OCI-LY3 (cell line): Measurements from ENCODE around the gene PAM16.

Source experiments
- H2AFZ ChIP-seq: fragments of 200-600, 300-600 bp; shearing (Covaris generic); 2 replicates; pipeline ENCODE4 v1.6.0; 2014; ENCODE audit warnings: antibody characterized with exemption, low read depth, low read length
- H3K27ac ChIP-seq: fragments of 200-600, 300-600 bp; sonication (generic); 2 replicates; pipeline ENCODE4 v1.5.1; 2014; ENCODE audit warnings: mild to moderate bottlenecking, low read length, moderate library complexity, mixed read lengths
- H3K27me3 ChIP-seq: fragments of 200-600, 300-600 bp; sonication (generic); 2 replicates; pipeline ENCODE4 v1.6.1; 2014; ENCODE audit warnings: low read depth, low read length, mixed read lengths
- H3K36me3 ChIP-seq: fragments of 200-600, 300-600 bp; sonication (generic); replicated peaks from 2 replicates; pipeline ENCODE3; 2014; ENCODE audit warnings: low read depth, low read length, mixed read lengths
- H3K4me1 ChIP-seq: fragments of 300-600, 200-600 bp; sonication (generic); 2 replicates; pipeline ENCODE4 v1.6.1; 2014; ENCODE audit warnings: low read length, mixed read lengths
- H3K4me2 ChIP-seq: fragments of 200-600, 300-600 bp; sonication (generic); 2 replicates; pipeline ENCODE4 v1.6.1; 2014; ENCODE audit warnings: low read length, mixed read lengths
- H3K4me3 ChIP-seq: fragments of 300-600, 200-600 bp; sonication (generic); 2 replicates; pipeline ENCODE4 v1.5.1; 2014; ENCODE audit warnings: antibody characterized with exemption, mild to moderate bottlenecking, low read length, moderate library complexity
- H3K79me2 ChIP-seq: fragments of 300-600, 200-600 bp; shearing (Covaris generic); 2 replicates; pipeline ENCODE4 v1.6.1; 2014; ENCODE audit warnings: mild to moderate bottlenecking, low read length, mixed read lengths
- H3K9ac ChIP-seq: fragments of 300-600, 200-600 bp; shearing (Covaris generic); 2 replicates; pipeline ENCODE4 v1.6.0; 2014; ENCODE audit warnings: mild to moderate bottlenecking, low read length, moderate library complexity
- H3K9me3 ChIP-seq: fragments of 200-600, 300-600 bp; shearing (Covaris generic); 2 replicates; pipeline ENCODE4 v1.6.1; 2014; ENCODE audit warnings: low read length, mixed read lengths; ENCODE audit not compliant: insufficient read depth
- H4K20me1 ChIP-seq: fragments of 200-600, 300-600 bp; sonication (generic); 2 replicates; pipeline ENCODE4 v1.6.1; 2016; ENCODE audit warnings: low read length, mixed read lengths; ENCODE audit not compliant: insufficient read depth
- EZH2phosphoT487 ChIP-seq: fragments of 200-600 bp; shearing (Covaris generic); IDR thresholded peaks from 2 replicates; pipeline ENCODE4 v1.6.1; 2018; ENCODE audit warnings: antibody characterized with exemption, mixed run types, low read depth
- TF ChIP-seq, protein P1 (sequence below): fragments of 200-600, 300-600 bp; sonication (generic); IDR thresholded peaks from 2 replicates; pipeline ENCODE4 v1.5.1; 2014; ENCODE audit warnings: antibody characterized with exemption, low read length, low read depth

The PAM16 gene

DNA sequence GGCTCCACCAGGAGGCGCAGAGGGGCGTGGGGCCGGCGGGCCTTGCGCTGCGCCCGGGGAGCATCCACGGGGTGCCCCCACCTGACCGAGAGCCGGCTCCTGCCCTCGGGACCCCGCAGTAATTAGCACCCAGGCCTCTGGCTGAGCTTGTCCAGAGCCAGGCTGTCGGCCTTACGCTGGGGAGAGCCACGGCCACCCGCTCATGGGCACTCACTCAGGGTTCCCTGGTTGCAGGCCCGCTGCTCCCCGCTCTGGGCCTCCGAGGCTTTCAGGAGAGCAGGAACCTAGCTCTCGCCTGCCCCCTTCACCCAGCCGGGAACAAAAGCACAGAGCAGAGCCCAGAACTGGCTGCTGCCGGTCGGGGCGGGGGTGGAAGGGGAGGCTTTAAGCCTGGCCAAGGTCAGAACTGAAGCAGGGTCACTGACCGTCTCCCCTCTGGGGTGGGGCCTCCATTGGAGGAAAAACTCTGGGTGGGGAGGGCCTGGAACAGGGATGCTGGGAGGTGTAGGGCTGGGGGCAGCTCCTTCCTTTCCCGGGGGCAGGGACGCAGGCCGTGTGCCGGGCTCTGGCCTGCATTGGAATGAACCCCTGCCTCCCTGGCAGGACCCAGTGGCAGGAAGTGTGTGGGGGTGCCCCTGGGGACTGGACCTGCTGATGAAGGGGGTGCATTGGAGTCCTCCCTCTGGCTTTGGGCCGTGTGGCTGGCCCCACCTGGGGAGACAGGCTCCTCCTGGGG is 22.9 kb downstream of the PAM16 start:
- TF ChIP-seq, protein P1, sequence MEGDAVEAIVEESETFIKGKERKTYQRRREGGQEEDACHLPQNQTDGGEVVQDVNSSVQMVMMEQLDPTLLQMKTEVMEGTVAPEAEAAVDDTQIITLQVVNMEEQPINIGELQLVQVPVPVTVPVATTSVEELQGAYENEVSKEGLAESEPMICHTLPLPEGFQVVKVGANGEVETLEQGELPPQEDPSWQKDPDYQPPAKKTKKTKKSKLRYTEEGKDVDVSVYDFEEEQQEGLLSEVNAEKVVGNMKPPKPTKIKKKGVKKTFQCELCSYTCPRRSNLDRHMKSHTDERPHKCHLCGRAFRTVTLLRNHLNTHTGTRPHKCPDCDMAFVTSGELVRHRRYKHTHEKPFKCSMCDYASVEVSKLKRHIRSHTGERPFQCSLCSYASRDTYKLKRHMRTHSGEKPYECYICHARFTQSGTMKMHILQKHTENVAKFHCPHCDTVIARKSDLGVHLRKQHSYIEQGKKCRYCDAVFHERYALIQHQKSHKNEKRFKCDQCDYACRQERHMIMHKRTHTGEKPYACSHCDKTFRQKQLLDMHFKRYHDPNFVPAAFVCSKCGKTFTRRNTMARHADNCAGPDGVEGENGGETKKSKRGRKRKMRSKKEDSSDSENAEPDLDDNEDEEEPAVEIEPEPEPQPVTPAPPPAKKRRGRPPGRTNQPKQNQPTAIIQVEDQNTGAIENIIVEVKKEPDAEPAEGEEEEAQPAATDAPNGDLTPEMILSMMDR, result peak; percentile 46
- no peak for TF ChIP-seq EZH2phosphoT487
- peaks cover 19% of the 10 kb centered on the region for H3K4me1 ChIP-seq
- no peaks in the 10 kb centered on the region for H3K9me3 ChIP-seq
- no peaks in the 10 kb centered on the region for H3K36me3 ChIP-seq
- peak overlapping the region; percentile 76 for H2AFZ ChIP-seq
- H3K4me2 ChIP-seq, result peak overlapping the region; percentile 88
- H3K9ac ChIP-seq, result peak overlapping the region; percentile 82
- H4K20me1 ChIP-seq, result no peaks in the 10 kb centered on the region
- H3K4me3 ChIP-seq, result peak overlapping the region; percentile 89
- H3K79me2 ChIP-seq, result no peaks in the 10 kb centered on the region
- no peaks in the 10 kb centered on the region for H3K27me3 ChIP-seq
- no peak overlapping the region for H3K27ac ChIP-seq

DNA sequence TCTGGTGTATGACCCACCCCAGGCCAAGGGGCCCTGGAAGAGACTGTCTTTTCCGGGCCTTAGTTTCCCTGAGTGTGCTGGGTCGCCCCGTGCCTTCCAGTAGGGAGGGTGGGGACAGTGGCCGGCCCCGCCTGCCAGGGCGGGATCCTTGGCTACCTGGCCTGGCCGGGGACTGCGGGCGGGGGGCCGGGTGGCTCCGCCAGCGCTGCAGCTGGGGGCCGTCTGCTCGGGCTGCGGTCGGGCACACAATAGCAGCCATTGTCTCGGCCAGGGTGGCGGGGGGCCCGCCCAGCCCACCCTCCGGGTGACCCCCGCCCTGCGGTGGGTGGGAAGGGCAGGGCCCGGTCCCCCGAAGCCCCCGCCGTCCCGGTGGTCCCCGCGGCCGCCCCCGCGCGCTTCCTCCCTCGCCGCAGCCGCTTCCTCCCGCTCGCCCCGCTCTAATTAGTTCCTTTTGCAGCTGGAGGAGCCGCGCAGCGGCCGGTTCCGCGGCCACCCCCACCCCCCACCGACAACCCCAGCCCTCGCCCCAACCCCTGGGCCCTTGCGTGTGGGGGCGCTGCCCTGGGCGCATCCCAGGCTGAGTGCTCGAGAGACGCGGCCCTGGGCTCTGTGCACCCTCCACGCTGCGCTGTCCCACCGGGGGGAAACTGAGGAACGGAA is 23.6 kb downstream of the PAM16 start:
- no peaks in the 10 kb centered on the region for H3K36me3 ChIP-seq
- peak overlapping the region; percentile 74 for H2AFZ ChIP-seq
- H3K4me1 ChIP-seq, result peaks cover 19% of the 10 kb centered on the region
- no peak for TF ChIP-seq EZH2phosphoT487
- TF ChIP-seq, protein P1, result no peak
- H3K4me3 ChIP-seq, result peak overlapping the region; percentile 89
- peak overlapping the region; percentile 88 for H3K4me2 ChIP-seq
- no peaks in the 10 kb centered on the region for H3K27me3 ChIP-seq
- H3K27ac ChIP-seq, result no peak overlapping the region
- H4K20me1 ChIP-seq, result no peaks in the 10 kb centered on the region
- H3K9ac ChIP-seq, result peak overlapping the region; percentile 82
- no peaks in the 10 kb centered on the region for H3K9me3 ChIP-seq
- no peaks in the 10 kb centered on the region for H3K79me2 ChIP-seq

DNA sequence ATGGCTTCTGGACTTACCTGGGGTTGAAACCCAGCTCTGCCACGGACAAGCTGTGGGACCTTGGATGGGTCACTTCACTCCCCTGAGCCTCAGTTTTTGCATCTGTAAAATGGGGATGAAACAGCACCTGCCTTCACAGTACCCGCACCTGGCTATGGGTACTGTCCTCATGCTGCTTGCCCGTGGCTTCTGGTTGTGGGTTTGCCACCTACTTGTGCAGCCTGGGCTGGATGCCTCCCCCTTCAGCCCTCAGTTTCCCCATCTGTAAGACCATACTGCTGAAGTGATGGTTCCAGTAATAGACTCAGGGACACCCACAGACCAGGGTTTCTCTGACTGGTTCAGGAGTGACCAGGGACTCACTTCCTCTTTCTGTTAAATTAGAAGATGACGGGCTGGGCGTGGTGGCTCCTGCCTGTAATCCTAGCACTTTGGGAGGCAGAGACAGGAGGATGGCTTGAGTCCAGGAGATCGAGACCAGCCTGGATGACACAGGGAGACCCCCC is 25.8 kb downstream of the PAM16 start:
- Histone ChIP-seq H3K27ac (no peak overlapping the region), H3K4me3 (no peak overlapping the region), H2AFZ (no peak overlapping the region), H3K9me3 (no peaks in the 10 kb centered on the region), H3K79me2 (no peaks in the 10 kb centered on the region), H3K9ac (no peak overlapping the region), H4K20me1 (no peaks in the 10 kb centered on the region), H3K27me3 (no peaks in the 10 kb centered on the region), H3K36me3 (no peaks in the 10 kb centered on the region), H3K4me1 (peaks cover 19% of the 10 kb centered on the region), H3K4me2 (no peak overlapping the region)
- TF ChIP-seq EZH2phosphoT487, result no peak
- TF ChIP-seq, protein P1, result no peak

DNA sequence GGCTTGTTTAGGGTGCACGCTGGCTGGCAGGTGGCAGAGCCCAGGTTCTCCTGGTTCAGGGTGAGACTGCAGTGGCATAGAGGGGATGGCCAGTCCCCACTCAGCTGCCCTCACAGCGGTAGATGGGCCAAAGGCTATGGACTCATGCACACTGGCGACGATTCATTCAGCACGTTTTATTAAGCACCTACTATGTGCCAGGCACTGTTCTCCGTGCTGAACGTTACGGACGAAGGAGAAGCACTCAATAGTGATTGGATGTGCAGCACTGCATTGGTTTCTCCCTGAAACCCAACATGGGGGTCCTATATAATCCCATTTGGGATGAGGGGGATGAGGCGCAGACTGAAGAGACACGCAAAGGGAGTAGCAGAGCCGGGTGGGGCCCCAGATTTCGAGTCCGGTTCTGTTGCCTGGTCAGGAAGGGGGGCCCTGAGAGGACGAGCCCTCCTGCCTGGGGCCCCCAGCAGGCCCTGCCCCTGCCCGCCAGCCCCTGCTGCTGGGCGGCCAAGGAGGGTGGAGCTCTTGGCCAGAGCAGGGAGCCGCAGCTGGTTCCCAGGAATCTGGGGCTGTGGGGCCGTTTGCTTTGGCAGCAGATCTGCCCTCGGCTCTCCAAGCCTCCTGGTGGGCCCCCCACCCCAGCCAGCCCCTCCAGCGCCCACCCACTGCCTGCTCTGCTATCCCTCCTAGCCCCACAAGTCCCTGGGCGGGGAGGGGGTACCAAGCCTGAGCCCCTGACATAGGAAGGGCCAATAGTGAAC is 26.4 kb downstream of the PAM16 start:
- no peaks in the 10 kb centered on the region for H4K20me1 ChIP-seq
- H3K27ac ChIP-seq, result no peak overlapping the region
- H3K27me3 ChIP-seq, result 0 out of 2 replicates have a peak, but pooled peaks cover 4% of the 10 kb centered on the region
- no peaks in the 10 kb centered on the region for H3K36me3 ChIP-seq
- no peak overlapping the region for H3K9ac ChIP-seq
- H3K79me2 ChIP-seq, result no peaks in the 10 kb centered on the region
- no peak overlapping the region for H3K4me2 ChIP-seq
- TF ChIP-seq, protein P1, result no peak
- no peak for TF ChIP-seq EZH2phosphoT487
- H3K4me3 ChIP-seq, result no peak overlapping the region
- peaks cover 20% of the 10 kb centered on the region for H3K4me1 ChIP-seq
- no peak overlapping the region for H2AFZ ChIP-seq
- H3K9me3 ChIP-seq, result no peaks in the 10 kb centered on the region
